LNCAP (cell line): ENCODE data around the gene REG3A.

ENCODE experiments used
- CTCF ChIP-seq: fragments of 450-650 bp; IDR thresholded peaks from 2 replicates; pipeline ENCODE4 v1.5.1; 2017; ENCODE audit warnings: mild to moderate bottlenecking

The REG3A gene

GRCh38 chr2:79159653-79160052 lies at the start of gene REG3A:
TSS of gene REG3A (minus strand) at chr2:79159753. CDS start at chr2:79159405, 348 bp downstream.
- no peak for TF ChIP-seq CTCF

GRCh38 chr2:79200762-79201161 lies 41.2 kb upstream of the REG3A start:
- TF ChIP-seq CTCF, result no peak

- TF ChIP-seq CTCF, result no peak
Measured at GRCh38 chr2:79191816-79192215, 32.3 kb upstream of the REG3A start.

GRCh38 chr2:79191081-79191480 lies 31.5 kb upstream of the REG3A start:
- no peak for TF ChIP-seq CTCF

GRCh38 chr2:79189465-79189864 lies 29.9 kb upstream of the REG3A start:
- TF ChIP-seq CTCF, result no peak

- no peak for TF ChIP-seq CTCF
Measured at GRCh38 chr2:79181617-79182016, 22.1 kb upstream of the REG3A start.

- no peak for TF ChIP-seq CTCF
Measured at GRCh38 chr2:79180092-79180491, 20.5 kb upstream of the REG3A start.

GRCh38 chr2:79179036-79179435 lies 19.5 kb upstream of the REG3A start:
- TF ChIP-seq CTCF, result no peak
